Fibroblast of skin of right quadriceps (primary cell): Measurements from ENCODE around the gene HDX.
A peak's percentile ranks its signal among the peaks of the same experiment; 100 is the strongest.
"Not testable (repeated sequence)": the region's sequence is repeated elsewhere in the genome, so short reads cannot be mapped to it uniquely, and the experiment has no call there.

Experiments
- DNase-seq: peaks from one replicate; pipeline ENCODE4 v3.0.0-alpha.2; 2013

HDX gene, protein sequence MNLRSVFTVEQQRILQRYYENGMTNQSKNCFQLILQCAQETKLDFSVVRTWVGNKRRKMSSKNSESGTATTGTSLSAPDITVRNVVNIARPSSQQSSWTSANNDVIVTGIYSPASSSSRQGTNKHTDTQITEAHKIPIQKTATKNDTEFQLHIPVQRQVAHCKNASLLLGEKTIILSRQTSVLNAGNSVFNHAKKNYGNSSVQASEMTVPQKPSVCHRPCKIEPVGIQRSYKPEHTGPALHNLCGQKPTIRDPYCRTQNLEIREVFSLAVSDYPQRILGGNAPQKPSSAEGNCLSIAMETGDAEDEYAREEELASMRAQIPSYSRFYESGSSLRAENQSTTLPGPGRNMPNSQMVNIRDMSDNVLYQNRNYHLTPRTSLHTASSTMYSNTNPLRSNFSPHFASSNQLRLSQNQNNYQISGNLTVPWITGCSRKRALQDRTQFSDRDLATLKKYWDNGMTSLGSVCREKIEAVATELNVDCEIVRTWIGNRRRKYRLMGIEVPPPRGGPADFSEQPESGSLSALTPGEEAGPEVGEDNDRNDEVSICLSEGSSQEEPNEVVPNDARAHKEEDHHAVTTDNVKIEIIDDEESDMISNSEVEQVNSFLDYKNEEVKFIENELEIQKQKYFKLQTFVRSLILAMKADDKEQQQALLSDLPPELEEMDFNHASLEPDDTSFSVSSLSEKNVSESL

DNA sequence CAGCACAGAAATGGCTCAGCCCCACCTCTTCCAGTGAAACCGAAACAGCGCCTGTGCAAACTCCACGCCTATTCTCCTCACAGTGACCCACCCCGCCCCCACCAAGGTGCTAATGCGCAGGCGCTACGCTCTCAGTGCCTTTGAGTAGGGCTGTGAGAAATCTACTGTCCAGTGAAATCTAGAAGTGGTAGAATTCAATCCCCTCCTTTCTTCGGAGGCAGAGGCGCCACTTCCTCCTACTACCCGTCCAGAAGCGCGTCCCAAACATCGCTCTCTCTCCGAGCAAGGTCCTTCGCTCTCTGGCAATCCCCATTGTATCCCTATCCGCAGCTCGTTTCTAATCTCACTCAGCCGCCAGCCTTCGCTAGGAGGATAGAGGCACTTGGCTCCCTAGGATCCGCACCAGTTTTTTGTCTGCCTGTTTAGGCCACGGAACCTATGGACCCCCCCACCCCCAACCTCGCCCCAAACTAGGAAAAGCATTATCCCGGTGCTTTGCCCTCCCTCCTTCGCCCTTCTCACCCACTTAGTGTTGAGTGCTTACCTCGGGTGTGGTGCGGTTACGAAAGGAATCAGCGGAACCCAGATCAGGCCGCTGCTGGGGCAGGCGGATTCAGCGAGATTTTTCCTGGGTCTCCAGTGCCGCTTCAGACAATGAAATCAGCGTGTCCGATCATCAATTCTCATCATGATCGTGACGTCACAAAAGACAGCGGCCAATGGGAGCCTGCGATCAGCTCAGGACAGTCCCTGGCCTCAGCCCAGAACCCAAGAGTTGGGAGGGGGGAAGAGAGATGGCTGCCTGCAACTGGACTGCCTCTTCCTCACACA is at the start of gene HDX:
HDX (minus strand) TSS at position 656 of the 831 bp plus-strand sequence. CDS start 27,056 bp downstream, outside the sequence.
- peak; percentile 86 for DNase-seq

DNA sequence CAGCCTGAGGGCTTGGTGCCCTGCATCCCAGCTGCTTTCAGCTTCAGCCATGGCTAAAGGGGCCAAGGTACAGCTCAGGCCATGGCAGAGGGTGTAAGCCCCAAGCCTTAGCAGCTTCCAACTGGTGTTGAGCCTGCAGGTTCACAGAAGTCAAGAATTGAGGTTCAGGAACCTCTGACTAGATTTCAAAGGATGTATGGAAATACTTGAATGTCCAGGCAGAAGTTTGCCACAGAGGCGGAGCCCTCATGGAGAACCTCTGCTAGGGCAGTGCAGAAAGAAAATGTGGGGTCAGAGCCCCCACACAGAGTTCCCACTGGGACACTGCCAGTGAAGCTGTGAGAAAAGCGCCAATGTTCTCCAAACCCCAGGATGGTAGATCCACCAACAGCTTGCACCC is 39.1 kb upstream of the HDX start:
- not testable (repeated sequence) for DNase-seq

DNA sequence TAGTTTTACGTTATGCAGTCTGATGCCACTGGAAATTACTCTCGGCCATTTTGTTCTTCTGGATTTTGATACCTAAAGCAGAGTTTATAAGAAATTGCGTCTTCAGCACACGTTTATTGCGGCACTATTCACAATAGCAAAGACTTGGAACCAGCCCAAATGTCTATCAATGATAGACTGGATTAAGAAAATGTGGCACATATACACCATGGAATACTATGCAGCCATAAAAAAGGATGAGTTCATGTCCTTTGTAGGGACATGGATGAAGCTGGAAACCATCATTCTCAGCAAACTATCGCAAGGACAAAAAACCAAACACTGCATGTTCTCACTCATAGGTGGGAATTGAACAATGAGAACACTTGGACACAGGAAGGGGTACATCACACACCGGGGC is 35.4 kb upstream of the HDX start:
- not testable (repeated sequence) for DNase-seq

DNA sequence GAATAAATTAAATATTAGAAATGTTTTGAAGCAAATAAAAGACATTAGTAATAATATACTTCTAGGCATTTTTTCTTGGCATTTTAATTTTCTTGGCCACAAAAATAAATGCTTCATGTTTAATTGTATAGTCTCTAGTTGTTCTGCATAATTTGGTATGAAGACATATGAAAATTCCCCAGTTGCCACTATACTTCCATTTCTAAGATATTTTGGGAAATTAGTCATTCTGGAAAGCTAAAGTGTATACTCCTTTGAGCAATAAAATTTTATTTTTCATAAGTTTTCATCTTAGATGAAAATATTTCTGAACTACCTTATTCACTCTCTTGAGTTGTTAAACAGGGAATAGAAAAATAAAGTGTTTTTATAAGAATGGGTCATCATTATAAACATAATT is 13.8 kb downstream of the HDX start:
- no peak for DNase-seq

DNA sequence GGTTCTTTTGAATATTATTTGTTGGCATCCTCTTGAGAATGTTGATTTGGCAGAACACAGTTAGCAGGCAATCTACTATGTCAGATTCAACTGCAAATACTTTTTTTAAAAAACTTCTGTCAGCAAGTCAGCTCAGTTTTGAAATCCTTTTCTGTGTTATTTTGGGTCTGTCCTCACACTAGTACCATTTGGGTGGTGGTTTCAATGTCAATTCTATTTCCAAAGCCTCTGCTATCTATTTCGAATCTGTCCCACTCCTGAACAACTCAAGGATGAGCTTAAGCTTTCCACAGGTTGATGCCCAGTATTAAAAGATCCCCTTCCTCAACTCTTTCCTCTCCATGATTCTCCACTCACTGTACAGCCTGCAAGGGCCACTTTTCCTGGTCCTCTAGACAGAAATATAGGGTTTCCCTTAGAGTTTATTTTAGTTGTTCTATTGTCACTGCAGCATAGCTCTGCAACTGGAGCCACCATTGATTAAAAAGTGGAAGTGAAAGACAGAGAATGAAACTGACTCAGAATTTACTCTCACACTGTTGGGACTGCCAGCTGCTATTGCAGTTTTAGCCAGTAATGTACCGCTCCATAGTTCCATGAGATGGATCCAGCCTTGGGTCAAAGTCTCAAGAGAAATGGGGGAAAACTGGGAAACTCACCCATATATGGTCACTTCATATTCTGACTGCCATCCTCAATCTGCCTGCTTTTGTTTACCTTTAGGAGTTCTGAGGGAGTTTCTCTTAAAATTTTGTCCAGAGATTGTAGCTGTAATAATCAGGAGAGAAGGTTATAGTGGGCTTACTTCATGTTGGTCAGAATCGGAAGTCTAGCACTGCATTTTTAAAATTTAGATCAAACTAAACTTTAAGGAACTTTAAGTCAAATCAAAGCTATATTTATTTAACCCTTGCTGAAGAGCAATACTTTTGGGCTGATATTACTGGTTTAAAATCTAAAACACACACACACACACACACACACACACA is 14.6 kb downstream of the HDX start:
- DNase-seq: no peak

DNA sequence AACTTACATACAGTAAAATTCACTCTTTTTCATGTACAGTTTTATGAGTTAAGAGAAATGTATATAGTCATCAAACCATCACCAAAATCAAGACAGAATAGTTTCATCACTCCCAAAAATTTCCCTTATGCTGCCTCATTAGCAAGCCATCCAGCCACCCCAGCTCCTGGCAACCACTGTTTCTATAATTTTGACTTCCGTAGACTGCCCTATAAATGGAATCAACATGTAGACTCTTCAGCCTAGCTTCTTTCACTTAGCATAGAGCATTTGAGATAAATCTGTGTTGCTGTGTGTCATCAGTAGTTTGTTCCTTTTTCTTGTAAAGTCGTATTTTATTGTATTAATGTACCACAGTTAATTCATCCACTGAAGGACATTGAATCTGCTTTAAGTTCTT is 23.2 kb downstream of the HDX start:
- DNase-seq: no peak

DNA sequence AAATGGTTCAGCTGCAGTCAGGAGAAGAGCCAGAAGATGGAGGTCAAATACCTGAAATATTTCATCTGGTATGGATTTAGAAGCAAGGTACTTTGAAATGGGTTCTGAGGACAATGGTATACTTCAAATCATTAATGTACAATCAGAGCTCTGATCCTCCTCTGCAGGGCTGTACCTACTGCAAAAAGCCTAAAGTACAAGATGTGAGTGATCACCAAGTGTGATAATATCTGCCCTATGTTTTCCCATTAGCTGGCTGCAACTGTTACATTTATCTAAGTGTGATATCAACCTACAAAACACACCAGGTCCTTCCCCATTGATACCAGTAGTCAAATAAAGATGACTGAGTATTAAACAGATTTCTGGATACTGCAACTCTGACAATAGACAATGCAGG is 25.1 kb downstream of the HDX start:
- no peak for DNase-seq

DNA sequence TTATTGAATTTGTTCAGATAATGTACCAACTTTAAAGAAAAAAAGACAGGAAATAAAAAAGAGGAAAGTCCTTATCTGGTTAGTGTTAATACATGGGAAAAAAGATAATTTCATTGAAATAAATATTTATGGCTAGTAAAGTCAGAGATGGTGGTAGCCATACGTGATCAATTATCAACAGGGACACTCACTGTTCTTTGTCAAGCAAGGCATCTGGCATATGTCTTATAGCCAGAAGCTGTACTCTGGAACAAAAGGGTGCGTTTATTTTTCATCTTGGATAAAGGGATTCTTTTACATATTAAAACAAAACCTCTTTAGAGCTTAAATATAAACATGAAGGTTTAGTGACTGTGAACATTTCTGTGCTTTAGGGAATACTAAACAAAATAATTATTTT is 26.7 kb downstream of the HDX start:
- DNase-seq: no peak

DNA sequence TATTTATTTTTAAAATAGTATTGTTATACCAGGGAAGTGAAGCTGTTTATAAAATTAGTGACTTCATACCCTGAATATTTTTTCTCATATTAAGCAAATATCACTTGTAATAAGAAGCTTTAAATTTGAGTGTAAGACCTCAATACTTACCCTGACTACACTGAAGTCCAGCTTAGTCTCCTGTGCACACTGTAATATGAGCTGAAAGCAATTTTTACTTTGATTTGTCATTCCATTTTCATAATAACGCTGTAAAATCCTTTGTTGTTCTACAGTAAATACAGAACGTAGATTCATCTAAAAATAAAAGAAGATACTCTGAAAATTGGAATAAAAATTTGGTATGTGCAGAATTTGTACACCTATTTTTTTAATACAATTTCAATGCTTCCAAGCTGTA is 27.2 kb downstream of the HDX start:
- no peak for DNase-seq

DNA sequence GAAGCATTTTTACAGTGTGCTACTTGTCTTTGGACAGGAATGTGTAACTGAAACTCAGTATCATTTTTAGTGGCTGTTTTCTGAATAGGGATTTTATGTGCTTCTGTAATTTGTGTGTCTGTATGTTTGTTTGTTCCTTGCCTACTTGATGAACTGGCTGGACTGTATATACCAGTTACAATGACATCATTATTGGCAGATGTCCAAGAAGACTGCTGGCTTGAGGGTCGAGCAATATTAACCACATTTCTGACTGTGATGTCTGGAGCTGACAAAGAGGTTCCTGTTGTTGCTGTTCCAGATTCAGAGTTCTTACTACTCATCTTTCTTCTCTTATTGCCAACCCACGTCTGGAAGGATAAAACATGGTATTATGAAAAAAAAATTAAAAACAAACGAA is 33.0 kb downstream of the HDX start:
- peak; percentile 14 for DNase-seq

DNA sequence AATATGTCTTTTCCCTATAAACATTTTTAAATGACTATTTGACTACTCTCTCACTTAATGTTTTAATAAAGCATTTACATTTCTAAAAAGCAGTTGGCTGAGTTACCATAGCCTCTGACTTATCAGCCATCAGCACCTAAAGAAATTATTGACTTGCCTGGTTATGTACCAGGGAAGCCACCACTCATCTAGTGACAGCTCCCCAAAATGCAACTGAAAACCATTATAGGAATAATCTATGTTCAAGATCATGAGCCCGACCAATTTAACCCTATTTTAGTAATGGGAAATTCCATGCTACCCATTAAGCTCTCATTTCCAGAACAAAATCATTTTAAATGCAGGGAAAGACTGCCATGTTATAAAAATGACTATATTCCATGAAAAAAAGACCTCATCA is 34.4 kb downstream of the HDX start:
- no peak for DNase-seq

DNA sequence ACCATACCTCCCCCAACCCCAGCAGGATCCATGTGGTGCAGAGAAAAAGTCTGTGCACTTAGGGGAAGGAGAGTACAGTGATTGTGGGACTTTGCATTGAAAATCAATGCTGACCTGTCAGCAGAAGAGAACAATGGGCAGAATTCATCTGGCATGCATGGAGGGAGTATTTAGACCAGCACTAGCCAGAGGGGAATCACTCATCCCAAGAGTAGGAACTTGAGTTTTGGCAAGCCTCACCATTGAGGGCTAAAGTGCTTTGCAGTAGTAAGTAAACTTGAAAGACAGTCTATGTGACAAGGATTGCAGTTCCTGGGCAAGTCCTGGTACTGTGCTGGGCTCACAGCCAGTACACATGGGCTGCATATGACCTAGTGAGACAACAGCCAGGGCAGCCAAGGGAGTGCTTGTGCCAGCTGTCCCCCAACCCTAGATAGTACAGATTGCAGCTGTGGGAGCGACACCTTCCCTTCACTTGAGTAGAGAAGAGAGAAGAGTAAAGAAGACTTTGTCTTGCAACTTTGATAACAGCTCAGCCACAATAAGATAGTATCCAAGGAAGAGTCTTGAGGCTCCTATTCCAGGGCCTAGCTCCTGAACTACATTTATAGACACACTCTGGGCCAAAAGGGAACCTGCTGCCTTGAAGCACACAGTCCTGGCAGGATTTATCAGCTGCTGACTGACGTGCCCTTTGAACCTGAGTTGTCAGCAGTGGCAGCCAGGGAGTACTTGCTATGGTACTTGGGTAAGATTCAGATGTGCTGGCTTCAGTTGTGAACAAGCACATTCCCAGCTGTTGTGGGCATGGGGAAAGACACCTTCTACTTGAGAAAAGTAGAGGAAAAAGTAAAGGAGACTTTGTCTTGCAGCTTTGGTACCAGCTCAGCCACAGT is 48.7 kb downstream of the HDX start:
- DNase-seq: no peak

DNA sequence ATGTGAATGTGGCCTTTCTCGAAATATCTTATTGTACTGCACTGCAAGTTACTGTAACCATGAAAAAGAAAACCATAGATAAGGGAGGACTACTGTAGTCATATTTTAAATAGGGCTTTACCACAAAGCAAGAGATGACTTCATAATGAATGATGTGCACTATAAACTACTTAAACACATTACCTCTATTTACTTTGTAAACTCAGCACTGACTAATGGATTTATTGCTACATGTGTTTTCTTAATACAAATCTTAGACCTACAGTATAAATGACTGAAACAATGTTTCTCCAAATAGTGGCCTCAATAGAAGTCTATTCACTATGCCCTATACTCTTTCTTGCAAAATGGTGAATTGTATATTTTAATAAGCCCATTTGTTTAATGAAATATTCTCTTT is 61.1 kb downstream of the HDX start:
- DNase-seq: no peak

DNA sequence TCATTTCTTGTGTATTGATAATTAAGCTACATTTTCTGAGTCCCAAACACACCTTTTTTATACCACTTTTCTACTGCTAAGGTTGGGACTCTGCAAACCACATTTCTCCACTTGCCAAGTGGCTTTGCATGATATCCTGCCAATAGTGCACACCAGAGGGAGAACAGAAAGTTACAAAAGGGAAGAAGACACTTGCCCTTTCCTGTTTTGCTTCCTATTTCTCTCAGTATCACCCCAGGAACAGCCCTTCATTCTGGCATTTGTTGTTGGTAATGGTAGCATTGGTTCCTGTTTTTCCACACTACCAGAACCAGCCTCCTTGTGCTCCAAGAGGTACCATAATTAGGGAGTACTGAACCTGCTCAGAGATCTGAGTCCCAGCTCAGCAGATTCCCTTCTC is 87.1 kb downstream of the HDX start:
- DNase-seq: no peak

DNA sequence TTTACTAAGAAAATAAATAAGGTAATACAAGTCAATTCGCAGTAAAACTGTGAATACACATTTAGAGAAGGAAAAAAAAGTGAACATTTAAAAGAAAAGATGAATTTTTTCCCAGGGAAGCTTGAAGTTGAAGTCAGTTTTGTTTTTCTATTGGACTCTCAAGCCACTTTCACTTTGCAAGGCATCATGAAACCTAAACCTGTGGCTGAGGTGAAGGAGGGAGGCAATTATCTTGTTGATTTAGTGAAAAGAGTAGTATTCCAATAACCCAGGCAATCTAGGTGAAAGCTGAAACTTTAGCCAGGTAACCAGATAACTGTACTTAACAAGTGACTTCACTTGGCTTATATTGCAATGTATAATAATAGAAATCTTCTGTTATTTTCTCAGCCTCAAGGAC is 138.6 kb downstream of the HDX start:
- no peak for DNase-seq

DNA sequence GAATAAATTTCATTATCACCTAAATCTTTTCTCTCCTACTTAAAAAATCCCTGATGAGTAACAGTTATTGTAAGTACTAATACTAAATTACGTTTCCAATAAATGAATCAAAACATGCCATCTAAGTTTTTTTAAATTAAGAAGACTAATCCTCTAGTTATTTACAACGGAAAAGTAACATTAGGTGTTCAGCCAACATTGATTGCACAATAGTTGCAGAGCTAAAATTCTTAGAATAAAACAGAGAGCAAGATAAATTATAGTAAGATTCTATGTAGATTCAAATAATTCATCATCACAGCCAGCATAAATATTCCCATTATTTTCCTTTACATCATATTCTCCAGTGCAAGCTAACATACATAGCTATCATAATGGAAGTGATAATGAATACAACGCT is 139.2 kb downstream of the HDX start:
- DNase-seq: no peak

DNA sequence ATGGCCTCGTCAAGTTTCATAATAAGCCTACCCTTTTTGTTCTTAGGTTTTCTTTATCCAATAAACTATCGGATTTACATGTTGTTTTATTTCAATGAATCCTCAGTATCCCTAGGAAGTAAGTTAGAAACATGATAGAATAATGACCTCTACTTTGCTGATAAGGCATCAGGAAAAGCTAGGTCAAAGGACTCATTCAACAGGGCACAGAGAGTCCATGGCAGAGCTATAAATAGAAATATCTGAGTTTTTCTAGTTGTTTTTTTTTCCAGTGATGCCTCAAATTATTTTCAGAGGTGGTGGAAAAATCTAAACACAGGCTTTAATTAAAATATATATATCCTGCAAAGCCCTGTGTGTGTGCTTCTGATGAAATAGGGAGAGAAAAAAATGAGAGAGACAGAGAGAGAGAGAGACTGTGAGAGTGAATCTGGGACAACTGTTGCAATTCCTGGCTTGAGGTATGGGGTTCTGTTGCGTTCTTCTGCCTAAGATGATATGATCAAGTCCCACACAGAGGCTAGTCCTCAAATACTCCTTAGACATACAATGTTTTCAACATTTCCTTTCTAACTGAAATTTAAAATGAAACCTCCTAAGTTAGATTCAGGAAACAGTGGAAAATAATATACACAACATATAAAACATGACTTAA is 139.9 kb downstream of the HDX start:
- DNase-seq: no peak

DNA sequence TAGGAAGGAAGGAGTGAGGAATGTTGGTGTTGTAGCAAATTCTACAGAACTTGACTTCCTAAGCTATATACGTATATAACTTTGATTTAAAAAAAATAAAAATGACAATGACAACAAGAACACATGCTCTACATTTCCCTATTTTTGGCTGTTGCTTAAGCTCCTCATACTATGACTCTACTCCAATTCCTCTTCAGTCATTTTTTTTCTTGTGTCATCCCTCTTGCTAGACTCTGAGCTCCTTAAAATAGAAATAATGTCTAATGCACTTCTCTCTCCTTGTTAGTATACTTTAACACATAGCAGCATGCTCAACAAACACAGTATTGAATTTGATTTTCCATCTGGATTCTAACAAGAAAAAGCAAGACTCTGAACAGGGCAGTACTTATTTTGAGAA is 144.0 kb downstream of the HDX start:
- no peak for DNase-seq

DNA sequence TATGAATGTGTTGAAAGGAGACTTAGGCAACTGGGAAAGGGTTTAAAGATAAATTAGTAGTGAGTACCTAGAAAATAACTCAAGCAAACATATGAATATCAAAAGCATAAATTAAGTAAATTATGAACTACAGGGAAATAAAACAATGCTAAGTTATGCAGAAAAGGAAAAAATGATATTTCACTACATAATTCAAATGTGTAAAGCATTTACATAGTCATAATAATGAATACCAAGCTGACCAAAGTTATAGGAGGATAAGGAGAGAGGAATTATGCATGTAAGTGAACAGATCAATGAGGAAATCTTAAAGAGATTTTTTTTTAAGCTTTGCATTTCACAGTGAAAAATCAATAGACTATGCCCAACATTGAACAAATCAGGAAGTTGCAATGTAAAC is 145.0 kb downstream of the HDX start:
- DNase-seq: no peak

DNA sequence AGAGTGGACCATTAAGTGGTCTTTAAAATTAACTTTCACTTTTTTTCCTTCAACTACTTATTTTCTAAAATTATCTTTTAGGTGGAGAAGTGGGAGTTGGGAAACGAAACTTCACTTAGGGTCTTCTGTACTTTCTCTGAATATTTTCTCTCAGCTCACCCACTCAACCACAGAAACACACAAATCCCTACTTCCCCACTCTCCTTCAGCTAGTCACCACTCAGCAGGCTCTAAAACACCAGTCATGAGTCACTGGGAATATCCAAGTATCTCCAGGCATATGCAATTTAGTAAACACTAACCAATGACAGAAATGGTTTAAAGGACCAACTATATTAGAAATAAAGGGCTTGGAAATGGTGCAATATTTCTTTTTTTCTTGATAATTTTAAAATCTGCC is 161.3 kb downstream of the HDX start:
- DNase-seq: peak; percentile 56
